H9 (cell line): ENCODE results near the gene DNAJC11. TPM values are rescaled to one million over a fixed set of nuclear protein-coding genes. Genes with fewer than 3 reads are reported as not detected.
"Not testable (repeated sequence)": the region's sequence is repeated elsewhere in the genome, so short reads cannot be mapped to it uniquely, and the experiment has no call there.

Experiments
- DNase-seq: peaks from one replicate; pipeline ENCODE4 v3.0.0-alpha.2; 2017
- H2AFZ ChIP-seq: one replicate; pipeline ENCODE4 v1.6.1; 2013; ENCODE audit warnings: mild to moderate bottlenecking, low read length, control low read depth, moderate library complexity
- H2AK5ac ChIP-seq: 2 replicates; pipeline ENCODE4 v1.6.1; 2013; ENCODE audit warnings: low read length, control low read depth, mixed read lengths; ENCODE audit not compliant: insufficient read length
- H2BK120ac ChIP-seq: one replicate; pipeline ENCODE4 v1.6.1; 2013; ENCODE audit warnings: low read depth, mild to moderate bottlenecking, low read length, control low read depth, inconsistent platforms; ENCODE audit not compliant: poor library complexity, severe bottlenecking
- H2BK12ac ChIP-seq: 2 replicates; pipeline ENCODE4 v1.6.1; 2013; ENCODE audit warnings: low read length, control low read depth, mixed read lengths, low read depth; ENCODE audit not compliant: insufficient read length
- H2BK15ac ChIP-seq: 2 replicates; pipeline ENCODE4 v1.6.1; 2013; ENCODE audit warnings: low read depth, low read length, control low read depth
- H2BK20ac ChIP-seq: one replicate; pipeline ENCODE4 v1.6.1; 2013; ENCODE audit warnings: low read depth, mild to moderate bottlenecking, low read length, control low read depth, inconsistent platforms; ENCODE audit not compliant: poor library complexity, severe bottlenecking
- H2BK5ac ChIP-seq: 2 replicates; pipeline ENCODE4 v1.6.1; 2013; ENCODE audit warnings: low read length, control low read depth, mixed read lengths; ENCODE audit not compliant: insufficient read length
- H3K14ac ChIP-seq: 2 replicates; pipeline ENCODE4 v1.6.1; 2013; ENCODE audit warnings: low read length, control low read depth; ENCODE audit not compliant: insufficient read depth
- H3K18ac ChIP-seq: 2 replicates; pipeline ENCODE4 v1.6.1; 2013; ENCODE audit warnings: low read depth, mild to moderate bottlenecking, mixed read lengths, low read length, control low read depth; ENCODE audit not compliant: insufficient read length
- H3K23ac ChIP-seq: 2 replicates; pipeline ENCODE4 v1.6.1; 2013; ENCODE audit warnings: low read length, control low read depth, mixed read lengths, low read depth; ENCODE audit not compliant: insufficient read length
- H3K23me2 ChIP-seq: 2 replicates; pipeline ENCODE4 v1.6.1; 2013; ENCODE audit warnings: low read depth, mild to moderate bottlenecking, mixed read lengths, low read length, control low read depth; ENCODE audit not compliant: insufficient read length, poor library complexity, severe bottlenecking
- H3K27ac ChIP-seq: 2 replicates; pipeline ENCODE4 v1.5.1; 2013; ENCODE audit warnings: low read length, control low read depth, mixed read lengths, low read depth; ENCODE audit not compliant: insufficient read length
- H3K27me3 ChIP-seq: 2 replicates; pipeline ENCODE4 v1.6.1; 2013; ENCODE audit warnings: low read length, control low read depth, inconsistent platforms; ENCODE audit not compliant: insufficient read depth
- H3K4ac ChIP-seq: 2 replicates; pipeline ENCODE4 v1.6.1; 2013; ENCODE audit warnings: low read depth, mild to moderate bottlenecking, control low read depth, inconsistent platforms, low read length, moderate library complexity
- H3K4me1 ChIP-seq: 2 replicates; pipeline ENCODE4 v1.6.1; 2013; ENCODE audit warnings: low read length, control low read depth, inconsistent platforms; ENCODE audit not compliant: insufficient read depth
- H3K4me2 ChIP-seq: 2 replicates; pipeline ENCODE4 v1.6.1; 2013; ENCODE audit warnings: low read length, control low read depth, mixed read lengths; ENCODE audit not compliant: insufficient read length, insufficient read depth
- H3K56ac ChIP-seq: 2 replicates; pipeline ENCODE4 v1.6.1; 2013; ENCODE audit warnings: low read depth, mild to moderate bottlenecking, mixed read lengths, low read length, control low read depth; ENCODE audit not compliant: insufficient read length
- H3K79me1 ChIP-seq: 2 replicates; pipeline ENCODE4 v1.6.1; 2013; ENCODE audit warnings: low read depth, mild to moderate bottlenecking, moderate library complexity, low read length, control low read depth, inconsistent platforms; ENCODE audit not compliant: insufficient read depth, poor library complexity, severe bottlenecking
- H3K79me2 ChIP-seq: 2 replicates; pipeline ENCODE4 v1.6.1; 2013; ENCODE audit warnings: low read length, control low read depth, inconsistent platforms; ENCODE audit not compliant: insufficient read depth
- H3K9ac ChIP-seq: 2 replicates; pipeline ENCODE4 v1.6.1; 2013; ENCODE audit warnings: low read length, control low read depth, mixed read lengths; ENCODE audit not compliant: insufficient read length; ENCODE audit errors: extremely low read depth
- H3K9me3 ChIP-seq: one replicate; pipeline ENCODE4 v1.6.1; 2013; ENCODE audit warnings: low read depth, low read length, inconsistent platforms; ENCODE audit not compliant: control insufficient read depth
- H3T11ph ChIP-seq: one replicate; pipeline ENCODE4 v1.6.1; 2013; ENCODE audit warnings: mild to moderate bottlenecking, low read length, control low read depth, inconsistent platforms
- H4K20me1 ChIP-seq: one replicate; pipeline ENCODE4 v1.6.1; 2013; ENCODE audit not compliant: control insufficient read depth, insufficient read length, insufficient read depth
- H4K5ac ChIP-seq: 2 replicates; pipeline ENCODE4 v1.6.1; 2013; ENCODE audit warnings: low read depth, mild to moderate bottlenecking, mixed read lengths, low read length, control low read depth; ENCODE audit not compliant: insufficient read length
- H4K8ac ChIP-seq: replicated peaks from 2 replicates; pipeline ENCODE4 v1.6.1; 2013; ENCODE audit warnings: low read length, control low read depth, mixed read lengths, low read depth; ENCODE audit not compliant: insufficient read length
- H4K91ac ChIP-seq: 2 replicates; pipeline ENCODE4 v1.6.1; 2013; ENCODE audit warnings: low read depth, mild to moderate bottlenecking, moderate library complexity, mixed read lengths, low read length, control low read depth; ENCODE audit not compliant: insufficient read length
- H3K27ac Mint-ChIP-seq, 3 experiments: 2 replicates in 2 of 3; 3 replicates in 1 of 3; pipeline ENCODE4 v1.8.0; 2020 to 2021; ENCODE audit warnings: mixed read lengths in 3 of 3, mild to moderate bottlenecking in 1 of 3, moderate library complexity in 1 of 3
- H3K27me3 Mint-ChIP-seq: 2 replicates; pipeline ENCODE4 v1.8.0; 2021; ENCODE audit warnings: low read depth, mild to moderate bottlenecking, moderate library complexity, mixed read lengths
- H3K36me3 Mint-ChIP-seq, 3 experiments: 2 replicates in 2 of 3; 3 replicates in 1 of 3; pipeline ENCODE4 v1.8.0; 2020 to 2021; ENCODE audit warnings: low read depth in 3 of 3, mixed read lengths in 3 of 3; ENCODE audit not compliant: insufficient read depth in 1 of 3
- H3K4me1 Mint-ChIP-seq, 2 experiments: 2 replicates each; pipeline ENCODE4 v1.8.0; 2020; ENCODE audit warnings: mixed read lengths in 2 of 2
- H3K4me3 Mint-ChIP-seq, 2 experiments: 2 replicates in 1 of 2; 3 replicates in 1 of 2; pipeline ENCODE4 v1.8.0; 2020 to 2021; ENCODE audit warnings: mild to moderate bottlenecking in 2 of 2, mixed read lengths in 2 of 2, moderate library complexity in 1 of 2
- H3K9me3 Mint-ChIP-seq, 2 experiments: 2 replicates in 1 of 2; 3 replicates in 1 of 2; pipeline ENCODE4 v1.8.0; 2020; ENCODE audit warnings: mild to moderate bottlenecking in 2 of 2, mixed read lengths in 2 of 2, moderate library complexity in 1 of 2
- CTCF ChIP-seq: fragments of 200-600 bp; sonication (generic); conservative IDR thresholded peaks from 3 replicates; pipeline ENCODE4 v1.8.0; 2021; ENCODE audit warnings: antibody characterized with exemption, mild to moderate bottlenecking
- WGBS: extraction: QIAGEN DNeasy Blood & Tissue Kit; methylation state at CpG from one replicate; pipeline ENCODE4 v1.1.7; 2013; ENCODE audit warnings: missing lambda C conversion rate, low lambda C conversion rate, mixed read lengths; ENCODE audit not compliant: insufficient read length; ENCODE audit errors: extremely low coverage; 5-methylcytosine and 5-hydroxymethylcytosine counted together
- total RNA-seq: library from RNA; stranded (reverse); gene quantifications from 2 replicates; pipeline ENCODE4 v1.2.1, GENCODE V29; 2021

DNAJC11 gene
- total RNA-seq, 1 experiment from 2014 or later, result 88.5 TPM

- H3K9me3 ChIP-seq, result no peaks in the 10 kb centered on the region
- Mint-ChIP-seq H3K36me3 (peaks cover 15 to 46% (median 34%) of the 10 kb centered on the region in 3 experiments), H3K4me3 (peak overlapping the region; percentile 88 to 94), H3K9me3 (no peaks in the 10 kb centered on the region), H3K27me3 (no peaks in the 10 kb centered on the region), H3K4me1 (peaks cover 28 to 29% of the 10 kb centered on the region in 2 experiments), H3K27ac (peak overlapping the region in 1 of 3 experiments; percentile 94; a peak in 2 of 7 replicates)
- H3K79me1 ChIP-seq, result no peaks in the 10 kb centered on the region
- no peak overlapping the region for H4K8ac ChIP-seq
- no peak for DNase-seq
- H4K91ac ChIP-seq, result no peak overlapping the region
- H3K14ac ChIP-seq, result 0 out of 2 replicates have a peak overlapping the region, but pooled peaks have one; percentile 53
- TF ChIP-seq CTCF, result no peak
- peaks cover 2% of the 10 kb centered on the region for H4K20me1 ChIP-seq
- no peak overlapping the region for H2AFZ ChIP-seq
- peak overlapping the region; percentile 83 for H3K4me2 ChIP-seq
- no peak overlapping the region for H2AK5ac ChIP-seq
- H3K56ac ChIP-seq, result no peak overlapping the region
- H2BK12ac ChIP-seq, result no peak overlapping the region
- no peak overlapping the region for H2BK120ac ChIP-seq
- H3K23me2 ChIP-seq, result peaks cover 21% of the 10 kb centered on the region
- no peak overlapping the region for H2BK20ac ChIP-seq
- no peak overlapping the region for H2BK5ac ChIP-seq
- no peak overlapping the region for H3K27ac ChIP-seq
- H3K9ac ChIP-seq, result peak overlapping the region; percentile 60
- no peak overlapping the region for H3K4ac ChIP-seq
- H3K4me1 ChIP-seq, result no peaks in the 10 kb centered on the region
- H3T11ph ChIP-seq, result no peak overlapping the region
- no peak overlapping the region for H2BK15ac ChIP-seq
- H3K27me3 ChIP-seq, result no peaks in the 10 kb centered on the region
- no peak overlapping the region for H4K5ac ChIP-seq
- WGBS, result no CpG with 5 or more reads among the region's 10 CpGs
- H3K79me2 ChIP-seq, result peaks cover 18% of the 10 kb centered on the region; the same call in 1 of the 2 replicates
- no peak overlapping the region for H3K23ac ChIP-seq
- H3K18ac ChIP-seq, result peak overlapping the region; percentile 13
These were observed 101.1 kb downstream of the DNAJC11 start for GRCh38 chr1:6600410-6601048.

- H2BK5ac ChIP-seq, H3K9me3 Mint-ChIP-seq, H4K20me1 ChIP-seq, H2AFZ ChIP-seq, H3K9ac ChIP-seq, H3K4me2 ChIP-seq, H3K4me1 ChIP-seq, H3K9me3 ChIP-seq, H3K27ac Mint-ChIP-seq, H3K79me1 ChIP-seq, H2BK15ac ChIP-seq, H2BK12ac ChIP-seq, H2BK20ac ChIP-seq, H4K5ac ChIP-seq, H4K91ac ChIP-seq, H3K27ac ChIP-seq, H3K18ac ChIP-seq, H3K4ac ChIP-seq, H3K56ac ChIP-seq, H3K27me3 ChIP-seq, H3K27me3 Mint-ChIP-seq, H3K14ac ChIP-seq, DNase-seq, H3K23ac ChIP-seq, H2AK5ac ChIP-seq, H2BK120ac ChIP-seq, H3T11ph ChIP-seq, H4K8ac ChIP-seq: not testable (repeated sequence)
- Histone ChIP-seq H3K23me2 (peaks cover 21% of the 10 kb centered on the region), H3K79me2 (peaks cover 18% of the 10 kb centered on the region; the same call in 1 of the 2 replicates)
- peaks cover 28 to 29% of the 10 kb centered on the region in 2 experiments for H3K4me1 Mint-ChIP-seq
- no CpG with 5 or more reads among the region's 8 CpGs for WGBS
- H3K36me3 Mint-ChIP-seq, result peaks cover 18 to 51% (median 39%) of the 10 kb centered on the region in 3 experiments
- H3K4me3 Mint-ChIP-seq, result peak overlapping the region; percentile 88 to 94
These were observed 101.6 kb downstream of the DNAJC11 start for GRCh38 chr1:6599991-6600390.
